HepG2 (cell line): ENCODE data around the gene PPP1R3C.

Experiments used
- CBX1 ChIP-seq: IDR thresholded peaks from one replicate; pipeline ENCODE4 v1.6.1; 2016; ENCODE audit warnings: antibody characterized with exemption, low read depth
- CEBPB ChIP-seq: IDR thresholded peaks from 2 replicates; pipeline ENCODE4 v1.6.1; 2011; ENCODE audit warnings: low read depth, low read length, improper control_type of control experiment, borderline replicate concordance
- CREB3 ChIP-seq: sonication (generic); formaldehyde crosslinking; IDR thresholded peaks from 2 replicates; pipeline ENCODE4 v1.5.0; 2020; ENCODE audit warnings: missing genetic modification reagents
- ETS1 ChIP-seq: sonication (generic); formaldehyde crosslinking; IDR thresholded peaks from 2 replicates; pipeline ENCODE4 v1.4.0; 2020; ENCODE audit warnings: missing genetic modification reagents
- HNRNPLL ChIP-seq: fragments of 200-400 bp; formaldehyde crosslinking; IDR thresholded peaks from 2 replicates; pipeline ENCODE4 v1.6.1; 2017; ENCODE audit warnings: mild to moderate bottlenecking, low read depth, low read length; ENCODE audit not compliant: poor library complexity, severe bottlenecking
- MEF2D ChIP-seq: sonication (generic); formaldehyde crosslinking; IDR thresholded peaks from 2 replicates; pipeline ENCODE4 v1.5.1; 2020; ENCODE audit warnings: mild to moderate bottlenecking, missing genetic modification reagents
- POLR2A ChIP-seq, 2 experiments: IDR thresholded peaks; 2 replicates each; pipeline ENCODE4 v1.6.1; 2011; ENCODE audit warnings: low read depth in 2 of 2, low read length in 2 of 2, mild to moderate bottlenecking in 1 of 2, moderate library complexity in 1 of 2; ENCODE audit not compliant: insufficient read depth in 1 of 2
- REST ChIP-seq, 2 experiments: IDR thresholded peaks; 2 replicates each; pipeline ENCODE4 v1.6.1; 2011 to 2012; ENCODE audit warnings: low read length in 2 of 2, borderline replicate concordance in 1 of 2, low read depth in 1 of 2, mild to moderate bottlenecking in 1 of 2, moderate library complexity in 1 of 2
- SP1 ChIP-seq, 2 experiments: fragments of 450-650 bp in 1 of 2; sonication (generic) in 1 of 2; formaldehyde crosslinking in 1 of 2; IDR thresholded peaks; 2 replicates each; pipeline versions ENCODE4 v1.4.0 to v1.6.1; 2016 to 2020; ENCODE audit warnings: missing genetic modification reagents in 1 of 2
- TCF7 ChIP-seq: sonication (generic); IDR thresholded peaks from 2 replicates; pipeline ENCODE4 v1.6.1; 2016; ENCODE audit warnings: antibody characterized with exemption, low read depth
- ZNF329 ChIP-seq: sonication (generic); formaldehyde crosslinking; IDR thresholded peaks from 2 replicates; pipeline ENCODE4 v1.9.0; 2021; ENCODE audit warnings: low read depth, mild to moderate bottlenecking, missing genetic modification reagents
- TF ChIP-seq, protein P1 (sequence below): sonication (generic); formaldehyde crosslinking; IDR thresholded peaks from 2 replicates; pipeline ENCODE4 v1.4.0; 2020; ENCODE audit warnings: missing genetic modification reagents

DNA sequence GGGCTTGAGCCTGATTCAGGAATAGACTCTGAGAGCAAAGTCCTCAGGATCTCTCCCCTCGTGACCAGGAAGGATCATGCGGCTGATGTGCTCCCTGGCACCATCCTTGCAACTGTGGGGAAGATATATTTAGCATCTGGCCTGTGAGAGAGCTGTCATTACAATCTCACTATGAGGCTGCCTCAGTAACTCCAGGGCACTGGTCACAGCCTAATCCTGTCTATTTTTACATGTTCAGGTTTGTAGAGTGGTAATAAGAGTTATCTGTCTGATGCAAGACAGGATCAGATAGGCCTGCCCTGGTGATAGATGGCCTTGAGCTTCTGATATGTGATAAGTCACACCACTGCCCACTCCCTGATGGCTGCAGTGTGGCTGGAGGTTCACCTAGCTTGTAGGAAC lies 50.7 kb downstream of the PPP1R3C start:
- TF ChIP-seq ZNF329 (no peak), ETS1 (no peak), POLR2A (IDR thresholded peaks at IDR 0.05; ENCODE audit: insufficient read depth in 1 of 2, low read depth in 2 of 2, low read length in 2 of 2) (no peak), REST (IDR thresholded peaks at IDR 0.05; ENCODE audit: borderline replicate concordance in 1 of 2, low read depth in 1 of 2, low read length in 2 of 2) (no peak), MEF2D (CRISPR knock-in tag) (no peak), TCF7 (no peak), CBX1 (no peak), SP1 (IDR thresholded peaks at IDR 0.05) (no peak), SP1 (CRISPR knock-in tag; IDR thresholded peaks at IDR 0.05) (no peak), HNRNPLL (no peak), CEBPB (no peak), CREB3 (CRISPR knock-in tag) (no peak)
- TF ChIP-seq, protein P1, sequence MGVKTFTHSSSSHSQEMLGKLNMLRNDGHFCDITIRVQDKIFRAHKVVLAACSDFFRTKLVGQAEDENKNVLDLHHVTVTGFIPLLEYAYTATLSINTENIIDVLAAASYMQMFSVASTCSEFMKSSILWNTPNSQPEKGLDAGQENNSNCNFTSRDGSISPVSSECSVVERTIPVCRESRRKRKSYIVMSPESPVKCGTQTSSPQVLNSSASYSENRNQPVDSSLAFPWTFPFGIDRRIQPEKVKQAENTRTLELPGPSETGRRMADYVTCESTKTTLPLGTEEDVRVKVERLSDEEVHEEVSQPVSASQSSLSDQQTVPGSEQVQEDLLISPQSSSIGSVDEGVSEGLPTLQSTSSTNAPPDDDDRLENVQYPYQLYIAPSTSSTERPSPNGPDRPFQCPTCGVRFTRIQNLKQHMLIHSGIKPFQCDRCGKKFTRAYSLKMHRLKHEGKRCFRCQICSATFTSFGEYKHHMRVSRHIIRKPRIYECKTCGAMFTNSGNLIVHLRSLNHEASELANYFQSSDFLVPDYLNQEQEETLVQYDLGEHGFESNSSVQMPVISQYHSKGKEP (CRISPR knock-in tag): no peak
